MM.1S (cell line): Measurements from ENCODE around the gene CNBP.

ENCODE experiments used
- DNase-seq: peaks from one replicate; pipeline ENCODE4 v3.0.0-alpha.2; 2015
- H2AFZ ChIP-seq: fragments of 300-600 bp; sonication (generic); 2 replicates; pipeline ENCODE4 v1.6.0; 2016; ENCODE audit warnings: antibody characterized with exemption, low read length
- H3F3A ChIP-seq: fragments of 300-600 bp; sonication (generic); 2 replicates; pipeline ENCODE4 v1.6.1; 2016; ENCODE audit warnings: mild to moderate bottlenecking, antibody characterized with exemption, low read length, moderate library complexity, mixed read lengths; ENCODE audit not compliant: insufficient read depth
- H3K27ac ChIP-seq: fragments of 300-600 bp; sonication (generic); 2 replicates; pipeline ENCODE4 v1.5.1; 2016; ENCODE audit warnings: mild to moderate bottlenecking, low read length
- H3K27me3 ChIP-seq: fragments of 300-600 bp; sonication (generic); replicated peaks from 2 replicates; pipeline ENCODE4 v1.6.0; 2016; ENCODE audit warnings: low read length; ENCODE audit not compliant: insufficient read depth
- H3K36me3 ChIP-seq: fragments of 300-600 bp; sonication (generic); replicated peaks from 2 replicates; pipeline ENCODE4 v1.6.1; 2016; ENCODE audit warnings: mild to moderate bottlenecking, low read length, mixed read lengths; ENCODE audit not compliant: insufficient read depth
- H3K4me1 ChIP-seq: fragments of 300-600 bp; sonication (generic); 2 replicates; pipeline ENCODE4 v1.6.1; 2016; ENCODE audit warnings: low read length, mixed read lengths
- H3K4me2 ChIP-seq: fragments of 300-600 bp; sonication (generic); 2 replicates; pipeline ENCODE4 v1.6.0; 2016; ENCODE audit warnings: low read depth, low read length
- H3K4me3 ChIP-seq: fragments of 300-600 bp; sonication (generic); 2 replicates; pipeline ENCODE4 v1.5.1; 2016; ENCODE audit warnings: low read length, mixed read lengths
- H3K79me2 ChIP-seq: fragments of 300-600 bp; sonication (generic); 2 replicates; pipeline ENCODE4 v1.6.1; 2016; ENCODE audit warnings: mixed run types, low read length, mixed read lengths
- H3K9ac ChIP-seq: fragments of 300-600 bp; sonication (generic); 2 replicates; pipeline ENCODE4 v1.6.1; 2016; ENCODE audit warnings: low read length, mixed read lengths
- H3K9me2 ChIP-seq: fragments of 300-600 bp; sonication (generic); replicated peaks from 2 replicates; pipeline ENCODE4 v1.6.1; 2016; ENCODE audit warnings: mild to moderate bottlenecking, low read length, mixed read lengths; ENCODE audit not compliant: insufficient read depth
- H3K9me3 ChIP-seq: fragments of 300-600 bp; sonication (generic); replicated peaks from 2 replicates; pipeline ENCODE4 v1.6.1; 2016; ENCODE audit warnings: mild to moderate bottlenecking, low read length, mixed read lengths; ENCODE audit not compliant: insufficient read depth
- H4K20me1 ChIP-seq: fragments of 300-600 bp; sonication (generic); 2 replicates; pipeline ENCODE4 v1.6.1; 2016; ENCODE audit warnings: mild to moderate bottlenecking, low read length, moderate library complexity, mixed read lengths; ENCODE audit not compliant: insufficient read depth
- CTCF ChIP-seq: fragments of 300-600 bp; sonication (generic); IDR thresholded peaks from 2 replicates; pipeline ENCODE4 v1.5.1; 2016; ENCODE audit warnings: antibody characterized with exemption, low read length, mixed read lengths
- EZH2 ChIP-seq: fragments of 300-600 bp; sonication (generic); optimal IDR thresholded peaks from 2 replicates; pipeline ENCODE3; 2017; ENCODE audit warnings: low read depth, mild to moderate bottlenecking, antibody characterized with exemption, low read length, mixed read lengths
- EZH2phosphoT487 ChIP-seq: fragments of 300-600 bp; sonication (generic); IDR thresholded peaks from 2 replicates; pipeline ENCODE4 v1.6.1; 2018; ENCODE audit warnings: antibody characterized with exemption, low read length

Gene CNBP

DNA sequence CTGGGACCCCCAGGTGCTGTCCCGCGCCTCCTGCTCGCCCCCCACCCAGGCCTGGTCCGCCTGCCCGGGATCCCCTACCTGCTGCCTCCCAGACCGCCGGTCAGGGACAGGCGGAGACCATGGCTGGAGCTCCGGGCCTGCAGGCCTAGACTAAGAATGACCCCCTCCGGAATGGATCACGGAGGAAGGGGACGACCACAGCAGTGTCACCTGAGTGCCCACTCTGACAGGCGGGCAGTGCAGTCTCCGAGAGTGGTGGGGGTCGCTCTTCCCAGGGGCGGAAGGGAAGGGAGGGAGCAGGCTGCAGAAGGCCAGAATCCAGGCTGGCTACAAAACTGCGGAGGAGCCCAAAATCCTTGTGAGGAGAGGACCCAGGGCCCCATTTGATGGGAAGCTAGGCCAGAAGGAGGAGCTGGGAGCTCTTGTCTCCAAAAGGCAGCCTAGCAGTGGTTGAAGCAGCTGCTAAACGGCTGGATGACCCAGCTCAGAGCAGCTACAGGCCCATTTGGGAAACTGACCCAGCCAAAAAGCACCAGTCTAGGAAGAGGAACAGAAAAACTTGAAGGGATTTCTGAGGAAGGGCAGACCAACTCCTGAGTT lies 61.2 kb downstream of the CNBP start:
- Histone ChIP-seq H3K36me3 (no peaks in the 10 kb centered on the region), H3K9me3 (no peaks in the 10 kb centered on the region), H2AFZ (0 out of 2 replicates have a peak overlapping the region, but pooled peaks have one; percentile 9), H3K27me3 (no peaks in the 10 kb centered on the region), H3K79me2 (peaks cover 27% of the 10 kb centered on the region), H3K4me1 (peaks cover 34% of the 10 kb centered on the region), H3K27ac (peak overlapping the region; percentile 35; the same call in 1 of the 2 replicates), H3K4me2 (peak overlapping the region; percentile 10; the same call in 1 of the 2 replicates), H3F3A (peaks cover 48% of the 10 kb centered on the region), H3K9me2 (no peaks in the 10 kb centered on the region), H3K9ac (no peak overlapping the region), H3K4me3 (no peak overlapping the region), H4K20me1 (no peaks in the 10 kb centered on the region)
- DNase-seq: no peak
- no peak for TF ChIP-seq EZH2
- no peak for TF ChIP-seq EZH2phosphoT487
- TF ChIP-seq CTCF: no peak

- Histone ChIP-seq H2AFZ (peak within 1 kb of the TSS; percentile 22; the same call in 1 of the 2 replicates), H3K9me3 (no peaks in the 10 kb centered on the region), H4K20me1 (no peaks in the 10 kb centered on the region), H3K79me2 (peaks cover 33% of the 10 kb centered on the region), H3K9me2 (no peaks in the 10 kb centered on the region), H3F3A (peaks cover 48% of the 10 kb centered on the region), H3K9ac (peak within 1 kb of the TSS; percentile 88), H3K27ac (peak within 1 kb of the TSS; percentile 96), H3K4me1 (peaks cover 40% of the 10 kb centered on the region), H3K4me2 (peak within 1 kb of the TSS; percentile 72), H3K36me3 (no peaks in the 10 kb centered on the region), H3K27me3 (no peaks in the 10 kb centered on the region), H3K4me3 (peak within 1 kb of the TSS; percentile 70)
- TF ChIP-seq CTCF (no peak), EZH2phosphoT487 (no peak), EZH2 (no peak)
- peak; percentile 74 for DNase-seq
Measured at GRCh38 chr3:129121792-129122411, 61.8 kb downstream of the CNBP start, which contains the start of gene RAB43. Gene RAB43 (minus strand): TSS chr3:129121804. CDS start chr3:129121489, 315 bp downstream.

DNA sequence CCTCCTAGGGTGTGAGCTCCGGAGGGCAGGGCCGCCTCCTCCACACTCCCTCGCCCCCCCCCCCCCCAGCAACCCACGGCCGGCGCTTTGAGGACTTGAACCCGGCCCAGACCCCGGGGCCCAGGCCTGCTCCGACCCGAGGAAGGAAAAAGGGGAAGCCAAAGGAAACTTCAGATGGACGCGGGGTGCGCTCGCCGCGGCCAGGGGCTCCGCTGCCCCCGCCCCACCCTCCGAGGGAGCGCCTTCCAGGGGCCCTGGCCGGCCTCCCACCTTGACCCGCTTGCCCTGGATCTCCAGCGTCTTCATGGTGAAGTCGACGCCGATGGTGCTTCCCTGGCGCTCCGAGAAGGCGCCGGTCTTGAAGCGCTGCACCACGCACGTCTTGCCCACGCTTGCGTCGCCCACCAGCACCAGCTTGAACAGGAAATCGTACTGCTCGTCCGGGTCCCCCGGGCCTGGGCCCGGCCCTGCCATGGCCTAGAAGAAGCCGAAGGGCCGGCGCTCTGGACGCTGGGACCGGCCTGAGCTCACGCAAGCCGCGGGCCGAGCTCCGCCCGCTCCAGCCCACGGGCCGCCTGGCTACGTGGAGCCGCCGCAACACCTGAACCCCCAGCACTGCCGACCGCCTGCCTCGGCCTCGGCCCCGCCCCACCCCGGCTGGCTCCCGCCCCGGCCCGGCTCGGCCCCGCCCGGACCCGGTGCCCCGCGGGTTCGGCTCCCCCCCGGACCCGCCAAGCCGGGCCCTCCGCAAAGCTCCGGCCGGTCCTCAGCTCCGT lies 62.5 kb downstream of the CNBP start:
- H3K9ac ChIP-seq: peak overlapping the region; percentile 88
- no peaks in the 10 kb centered on the region for H3K9me2 ChIP-seq
- H3K4me2 ChIP-seq: peak overlapping the region; percentile 72
- H4K20me1 ChIP-seq: no peaks in the 10 kb centered on the region
- H3K27ac ChIP-seq: peak overlapping the region; percentile 96
- H3K4me1 ChIP-seq: peaks cover 44% of the 10 kb centered on the region
- peak overlapping the region; percentile 70 for H3K4me3 ChIP-seq
- H2AFZ ChIP-seq: peak overlapping the region; percentile 17; the same call in 1 of the 2 replicates
- no peaks in the 10 kb centered on the region for H3K27me3 ChIP-seq
- peaks cover 48% of the 10 kb centered on the region for H3F3A ChIP-seq
- H3K79me2 ChIP-seq: peaks cover 40% of the 10 kb centered on the region
- TF ChIP-seq EZH2phosphoT487: no peak
- no peak for TF ChIP-seq CTCF
- TF ChIP-seq EZH2: no peak
- DNase-seq: no peak
- H3K36me3 ChIP-seq: no peaks in the 10 kb centered on the region
- no peaks in the 10 kb centered on the region for H3K9me3 ChIP-seq
